AG04449 (cell line): ENCODE data around the gene MROH2B.

ENCODE experiments used
- CTCF ChIA-PET: fragments of 350-600 bp; formaldehyde crosslinking; extraction: SDS; loops from one replicate; lab custom pipeline; 2021; ENCODE audit warnings: antibody characterized with exemption; lab: Yijun Ruan, JAX
- POLR2A ChIA-PET: fragments of 400-600, 350-600 bp; formaldehyde crosslinking; extraction: SDS; loops from one replicate; lab custom pipeline; 2020; ENCODE audit warnings: antibody characterized with exemption, inconsistent platforms; lab: Yijun Ruan, JAX
- DNase-seq: peaks from one replicate; pipeline ENCODE4 v3.0.0-alpha.2; 2010; ENCODE audit warnings: low read depth, low spot score
- H3K4me3 ChIP-seq: 2 replicates; pipeline ENCODE4 v1.5.1; 2011; ENCODE audit warnings: low read depth, mild to moderate bottlenecking, control low read depth, low read length
- TF ChIP-seq, protein P1 (sequence below): IDR thresholded peaks from one replicate; pipeline ENCODE4 v1.5.1; 2011; ENCODE audit warnings: mild to moderate bottlenecking, moderate library complexity, low read length, control low read depth, inconsistent platforms; ENCODE audit not compliant: insufficient read depth; ENCODE audit errors: missing control alignments

The MROH2B gene

DNA sequence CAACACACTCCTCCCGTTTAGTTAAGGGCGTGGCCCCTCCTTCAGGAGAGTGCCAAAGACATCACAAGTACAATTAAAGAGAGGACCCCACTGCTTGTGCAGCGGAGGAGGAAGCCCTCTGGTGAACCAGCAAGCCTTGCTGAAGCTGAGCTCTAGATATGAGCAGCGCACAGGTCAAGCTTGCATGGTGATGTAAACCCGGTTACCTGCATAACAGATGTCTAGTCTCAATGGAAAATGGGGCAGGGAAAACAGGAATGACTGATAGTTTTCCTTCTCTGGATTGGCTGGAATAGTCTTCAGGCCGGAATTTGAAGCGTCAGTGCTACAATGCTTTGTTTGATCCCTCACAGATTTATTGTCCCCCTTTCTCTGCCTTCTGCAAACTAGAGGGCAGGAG lies 66.2 kb downstream of the MROH2B start:
- no peak overlapping the region for H3K4me3 ChIP-seq
- ChIA-PET POLR2A (no interaction called here), CTCF (no interaction called here)
- no peak for DNase-seq
- TF ChIP-seq, protein P1, sequence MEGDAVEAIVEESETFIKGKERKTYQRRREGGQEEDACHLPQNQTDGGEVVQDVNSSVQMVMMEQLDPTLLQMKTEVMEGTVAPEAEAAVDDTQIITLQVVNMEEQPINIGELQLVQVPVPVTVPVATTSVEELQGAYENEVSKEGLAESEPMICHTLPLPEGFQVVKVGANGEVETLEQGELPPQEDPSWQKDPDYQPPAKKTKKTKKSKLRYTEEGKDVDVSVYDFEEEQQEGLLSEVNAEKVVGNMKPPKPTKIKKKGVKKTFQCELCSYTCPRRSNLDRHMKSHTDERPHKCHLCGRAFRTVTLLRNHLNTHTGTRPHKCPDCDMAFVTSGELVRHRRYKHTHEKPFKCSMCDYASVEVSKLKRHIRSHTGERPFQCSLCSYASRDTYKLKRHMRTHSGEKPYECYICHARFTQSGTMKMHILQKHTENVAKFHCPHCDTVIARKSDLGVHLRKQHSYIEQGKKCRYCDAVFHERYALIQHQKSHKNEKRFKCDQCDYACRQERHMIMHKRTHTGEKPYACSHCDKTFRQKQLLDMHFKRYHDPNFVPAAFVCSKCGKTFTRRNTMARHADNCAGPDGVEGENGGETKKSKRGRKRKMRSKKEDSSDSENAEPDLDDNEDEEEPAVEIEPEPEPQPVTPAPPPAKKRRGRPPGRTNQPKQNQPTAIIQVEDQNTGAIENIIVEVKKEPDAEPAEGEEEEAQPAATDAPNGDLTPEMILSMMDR: no peak

DNA sequence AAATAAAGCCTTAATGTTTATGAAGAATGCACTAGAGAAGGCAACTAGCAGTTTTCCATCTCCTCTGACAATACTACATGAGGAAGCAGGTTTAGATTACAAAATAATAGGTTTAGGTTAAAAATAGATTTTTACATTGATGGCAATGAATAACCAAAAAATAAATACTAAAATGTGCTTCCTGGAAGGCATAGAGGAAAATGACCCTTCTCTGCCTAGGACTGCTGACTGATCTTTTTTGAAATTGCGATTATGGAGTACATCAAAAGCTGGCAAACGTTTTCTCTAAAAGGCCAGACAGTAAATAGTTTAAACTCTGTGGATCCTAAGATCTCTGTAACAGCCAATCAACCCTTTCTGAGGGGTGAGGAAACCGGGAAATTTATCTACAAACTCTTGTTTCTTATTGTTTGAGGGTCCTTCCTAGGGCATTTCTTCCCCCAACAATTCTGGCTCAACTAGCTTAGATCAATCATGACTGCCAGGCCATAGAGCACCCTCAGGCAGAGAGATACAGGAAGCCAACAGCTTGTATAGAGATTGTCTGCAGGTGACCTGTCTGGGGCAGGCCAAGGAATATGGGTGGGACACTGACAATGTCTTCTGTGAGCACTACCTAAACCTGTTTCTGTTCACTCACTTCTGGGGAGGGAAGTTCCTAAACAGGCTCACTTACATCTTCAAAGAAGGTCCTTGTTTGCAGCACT lies 67.3 kb downstream of the MROH2B start:
- CTCF ChIA-PET: no interaction called here
- POLR2A ChIA-PET: no interaction called here
- DNase-seq: no peak

DNA sequence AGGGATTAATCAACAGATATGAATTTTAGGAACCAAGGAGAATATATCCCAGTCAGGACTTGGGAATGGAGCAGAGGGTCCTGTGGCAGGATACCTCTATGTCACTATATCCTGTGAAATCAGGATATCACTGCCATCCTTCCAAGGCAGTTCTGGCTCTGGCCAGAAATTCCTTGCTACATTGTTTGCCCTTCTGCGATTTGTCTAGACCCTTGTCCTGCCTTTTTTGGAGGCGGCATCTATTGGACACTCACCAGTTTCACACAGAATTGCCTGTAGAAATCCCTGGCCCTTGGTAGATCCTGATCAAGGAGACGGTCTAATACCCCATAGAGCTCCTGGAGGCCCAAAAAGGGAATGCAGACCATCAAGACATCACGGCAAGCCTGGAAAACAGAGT lies 71.2 kb downstream of the MROH2B start:
- TF ChIP-seq, protein P1: no peak
- no peak for DNase-seq
- ChIA-PET POLR2A (no interaction called here), CTCF (no interaction called here)
- H3K4me3 ChIP-seq: no peak overlapping the region

More for the DNA sequence above, 67.3 kb downstream of the MROH2B start:
- H3K4me3 ChIP-seq: no peak overlapping the region
- TF ChIP-seq, protein P1: no peak

DNA sequence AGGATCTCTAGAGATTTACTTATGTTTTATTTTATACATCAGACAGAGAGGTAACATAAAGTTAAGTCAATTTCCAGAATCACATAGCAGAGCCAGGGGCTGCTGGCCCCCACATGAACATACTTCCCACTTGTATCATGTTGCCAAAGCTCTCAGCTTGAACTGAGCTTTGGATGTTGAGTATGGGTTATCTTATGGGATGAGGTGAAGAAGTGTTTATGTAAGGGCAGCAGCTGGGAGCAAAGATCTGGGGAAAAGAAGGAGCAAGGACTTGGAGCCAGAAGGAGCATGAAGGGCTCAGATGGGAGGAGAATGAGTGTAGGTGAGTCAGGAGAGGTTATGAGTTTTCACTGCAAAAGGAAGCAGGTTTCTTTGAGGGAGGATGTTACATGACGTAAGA lies 72.0 kb downstream of the MROH2B start:
- no peak for DNase-seq
- ChIA-PET POLR2A (no interaction called here), CTCF (no interaction called here)
- TF ChIP-seq, protein P1: no peak
- H3K4me3 ChIP-seq: no peak overlapping the region

DNA sequence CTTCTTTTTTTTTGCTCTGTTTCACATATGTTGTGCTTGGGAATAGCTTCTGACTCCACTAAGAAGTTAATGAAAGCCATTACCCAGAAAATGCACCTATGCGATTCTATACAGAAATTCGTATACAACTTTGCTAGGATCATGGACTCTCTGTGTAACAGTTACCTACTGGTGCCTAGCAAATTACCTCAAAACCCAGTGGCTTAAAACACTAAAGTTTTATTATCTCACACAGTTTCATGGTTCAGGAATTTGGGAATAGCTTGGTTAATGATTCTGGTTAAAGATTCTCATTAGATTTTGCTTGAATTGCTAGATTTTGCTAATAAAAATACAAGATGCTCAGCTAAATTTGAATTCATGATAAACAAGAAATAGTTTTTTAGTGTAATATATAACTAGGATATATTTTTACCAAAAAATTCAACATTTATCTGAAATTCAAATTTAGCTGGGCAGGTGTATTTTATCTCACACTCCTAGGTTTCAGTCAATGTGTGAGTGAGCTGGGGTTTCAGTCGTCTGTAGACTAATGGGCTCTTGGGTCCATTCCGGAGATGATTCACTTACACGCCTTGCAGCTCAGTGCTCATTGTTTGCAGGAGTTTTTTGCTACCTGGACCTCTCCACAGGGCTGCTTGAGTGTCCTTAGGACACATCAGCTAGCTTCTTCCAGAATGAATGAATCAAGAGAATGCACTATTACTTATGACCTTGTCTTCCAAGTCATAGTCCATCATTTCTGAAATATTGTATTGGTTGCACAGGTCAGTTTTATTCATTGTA lies 75.1 kb downstream of the MROH2B start:
- POLR2A ChIA-PET: no interaction called here
- CTCF ChIA-PET: no interaction called here
- TF ChIP-seq, protein P1: no peak
- no peak overlapping the region for H3K4me3 ChIP-seq
- DNase-seq: no peak

DNA sequence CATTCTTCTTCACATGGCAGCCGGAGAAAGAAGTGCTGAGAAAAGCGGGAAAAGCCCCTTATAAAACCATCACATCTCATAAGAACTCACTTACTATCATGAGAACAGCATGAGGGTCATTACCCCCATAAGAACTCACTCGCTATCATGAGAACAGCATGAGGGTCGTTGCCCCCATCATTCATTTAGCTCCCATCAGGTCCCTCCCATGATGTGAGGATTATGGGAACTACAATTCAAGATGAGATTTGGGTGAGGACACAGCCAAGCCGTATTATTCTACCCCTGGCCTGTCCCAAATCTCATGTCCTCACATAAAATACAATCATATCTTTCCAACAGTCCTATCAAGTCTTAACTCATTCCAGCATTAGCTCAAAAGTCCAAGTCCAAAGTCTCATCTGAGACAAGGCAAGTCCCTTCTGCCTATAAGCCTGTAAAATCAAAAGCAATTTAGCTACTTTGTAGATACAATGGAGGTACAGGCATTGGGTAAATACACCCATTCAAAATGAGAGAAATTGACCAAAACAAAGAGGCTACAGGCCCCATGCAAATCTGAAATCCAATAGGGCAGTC lies 79.1 kb downstream of the MROH2B start:
- TF ChIP-seq, protein P1: no peak
- ChIA-PET CTCF (no interaction called here), POLR2A (no interaction called here)
- DNase-seq: no peak
- no peak overlapping the region for H3K4me3 ChIP-seq
